Activated CD4-positive, alpha-beta T cell treated with anti-CD3 and anti-CD28 coated beads, Interleukin-2, amount 50 U/mL, for 24 hours (primary cell): ENCODE measurements around the gene FTO.
"Not testable (repeated sequence)": the region's sequence is repeated elsewhere in the genome, so short reads cannot be mapped to it uniquely, and the experiment has no call there.

ENCODE experiments used
- DNase-seq, 2 donors: peaks; one replicate each; pipeline ENCODE4 v3.0.0-alpha.2; 2020; ENCODE audit warnings: low read depth in 1 of 2, low spot score in 1 of 2

Gene FTO

GRCh38 chr16:54174201-54174600 is 470.2 kb downstream of the FTO start:
- DNase-seq, result no peak

DNA sequence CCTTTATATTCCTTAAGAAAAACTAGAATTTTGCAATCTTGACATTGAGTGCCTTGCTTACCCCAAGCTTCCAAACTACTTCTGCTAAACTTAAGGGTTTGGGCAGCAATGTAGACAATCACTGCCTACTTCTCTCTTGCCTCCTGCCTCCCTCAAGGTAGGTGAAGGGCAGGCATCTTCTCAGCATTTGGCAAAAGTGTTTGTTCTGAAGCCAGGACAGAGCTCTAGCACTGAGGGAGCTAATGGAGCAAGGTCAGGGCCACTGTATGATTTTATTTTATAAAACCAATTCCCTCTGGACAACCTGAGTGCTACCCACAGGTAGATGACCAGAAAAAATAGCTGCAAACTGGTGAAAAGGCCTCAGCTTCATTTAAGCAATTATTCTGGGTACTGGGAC is 470.8 kb downstream of the FTO start:
- DNase-seq, result no peak

DNA sequence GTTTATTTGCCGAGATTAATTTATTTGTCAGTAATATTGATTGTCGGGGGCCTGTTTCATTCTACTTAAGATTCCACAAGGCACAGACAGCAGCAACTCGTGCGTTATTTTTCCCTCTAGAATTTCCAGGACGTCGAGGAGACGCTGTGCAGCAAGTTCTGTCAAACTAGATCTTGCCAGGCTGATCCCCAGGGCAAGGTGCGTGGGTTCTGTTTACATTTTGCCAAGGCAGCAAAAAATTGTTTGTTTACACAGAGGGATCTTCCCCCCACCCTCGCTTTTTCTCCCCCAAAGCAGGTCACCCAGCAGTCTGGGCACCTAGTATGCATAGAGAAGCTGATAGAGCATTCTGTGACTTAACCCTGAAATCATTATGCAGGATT is 471.2 kb downstream of the FTO start:
- no peak for DNase-seq

GRCh38 chr16:54175552-54176375 is 471.8 kb downstream of the FTO start:
- no peak for DNase-seq

GRCh38 chr16:54176376-54176901 is 472.5 kb downstream of the FTO start:
- DNase-seq, result no peak

DNA sequence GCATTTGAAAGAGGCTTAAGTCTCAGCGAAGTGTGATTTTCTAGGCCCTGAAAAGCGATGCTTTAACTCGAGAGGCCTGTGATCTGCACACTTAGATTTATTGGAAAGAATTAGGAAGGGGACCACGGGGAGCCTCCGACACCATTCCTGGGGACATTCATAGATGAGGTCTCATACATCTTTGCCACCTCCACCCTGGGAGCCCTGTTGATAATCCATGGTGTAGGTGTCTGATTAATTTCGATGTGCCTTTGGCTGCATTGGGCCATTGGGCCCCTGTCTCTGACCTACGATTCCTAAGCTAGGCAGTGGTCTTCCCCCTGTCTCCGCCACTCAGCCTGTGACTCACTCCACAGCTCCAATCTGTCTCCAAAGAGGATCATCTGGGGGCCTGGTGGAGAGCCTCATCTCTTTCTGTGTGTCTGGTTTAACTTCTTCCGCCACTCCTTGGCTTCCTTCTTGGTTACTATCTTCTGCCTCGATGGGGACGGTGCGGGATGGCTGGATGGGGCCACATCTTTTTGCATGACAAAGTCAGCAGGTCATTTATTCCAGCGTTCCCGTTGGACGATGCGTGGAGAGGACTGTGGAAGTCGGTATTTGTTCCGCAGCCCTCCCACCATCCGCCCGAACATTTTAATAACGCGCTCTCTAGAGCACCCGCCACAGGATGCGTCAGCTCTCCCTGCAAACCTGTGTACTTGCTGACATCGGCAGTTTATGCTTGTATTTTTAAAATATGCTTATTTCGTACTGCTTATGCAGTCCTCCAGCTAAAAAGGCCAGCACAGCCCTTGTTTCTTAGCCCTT is 473.3 kb downstream of the FTO start:
- DNase-seq, result no peak

DNA sequence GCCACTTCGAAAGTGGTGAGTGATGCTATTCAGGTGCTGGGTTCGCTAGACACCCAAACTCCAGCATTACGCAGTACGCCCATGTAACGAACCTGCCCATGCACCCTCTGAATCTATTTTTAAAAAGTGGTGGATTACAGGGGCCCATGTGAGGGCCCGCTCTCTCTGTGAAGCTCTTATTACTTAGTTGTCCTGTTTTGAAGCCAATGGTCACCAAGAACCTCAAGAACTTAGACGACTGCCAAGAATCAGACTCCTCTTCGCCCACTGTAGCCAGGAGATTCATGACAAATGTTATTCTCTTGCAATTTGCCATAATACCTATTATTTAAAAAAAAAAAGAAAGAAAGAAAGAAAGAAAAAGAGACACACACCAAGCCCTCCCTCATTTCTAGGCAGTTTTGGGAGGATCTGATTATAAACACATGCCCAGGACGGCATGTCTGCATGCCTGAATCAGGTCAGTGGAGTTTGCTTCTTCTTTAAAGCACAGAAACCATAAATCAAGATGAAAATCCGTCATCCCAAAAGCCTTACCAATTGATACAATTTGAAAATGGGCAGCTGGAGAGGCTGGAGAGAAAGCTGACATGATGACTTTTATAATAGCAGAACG is 474.0 kb downstream of the FTO start:
- DNase-seq, result no peak

DNA sequence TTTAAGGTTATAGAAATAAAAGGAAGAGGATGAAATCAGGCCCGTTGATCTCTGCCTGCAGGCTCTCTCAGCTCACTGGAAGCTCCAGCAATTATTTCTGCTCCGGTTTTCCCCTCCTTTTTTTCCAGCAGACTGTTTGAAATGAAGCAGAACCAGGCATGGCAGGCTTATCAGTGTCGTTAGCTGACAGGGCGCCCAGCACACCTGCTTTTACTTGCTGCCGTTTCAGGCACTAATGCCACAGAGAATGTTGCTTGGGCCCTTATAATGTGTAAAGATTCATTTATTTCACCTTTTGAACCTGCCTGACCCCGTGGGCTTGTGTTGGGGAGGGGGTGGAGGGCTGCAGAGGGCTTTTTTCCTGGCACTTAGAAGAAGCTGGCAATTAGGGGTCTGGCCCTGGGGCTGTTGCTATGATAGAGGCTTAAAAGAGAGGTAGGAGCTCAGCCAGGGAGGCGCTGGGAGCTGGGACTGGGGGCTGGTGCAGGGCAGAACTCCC is 474.6 kb downstream of the FTO start:
- DNase-seq, result no peak

- no peak for DNase-seq
These were observed 476.7 kb downstream of the FTO start for GRCh38 chr16:54180421-54181359.

DNA sequence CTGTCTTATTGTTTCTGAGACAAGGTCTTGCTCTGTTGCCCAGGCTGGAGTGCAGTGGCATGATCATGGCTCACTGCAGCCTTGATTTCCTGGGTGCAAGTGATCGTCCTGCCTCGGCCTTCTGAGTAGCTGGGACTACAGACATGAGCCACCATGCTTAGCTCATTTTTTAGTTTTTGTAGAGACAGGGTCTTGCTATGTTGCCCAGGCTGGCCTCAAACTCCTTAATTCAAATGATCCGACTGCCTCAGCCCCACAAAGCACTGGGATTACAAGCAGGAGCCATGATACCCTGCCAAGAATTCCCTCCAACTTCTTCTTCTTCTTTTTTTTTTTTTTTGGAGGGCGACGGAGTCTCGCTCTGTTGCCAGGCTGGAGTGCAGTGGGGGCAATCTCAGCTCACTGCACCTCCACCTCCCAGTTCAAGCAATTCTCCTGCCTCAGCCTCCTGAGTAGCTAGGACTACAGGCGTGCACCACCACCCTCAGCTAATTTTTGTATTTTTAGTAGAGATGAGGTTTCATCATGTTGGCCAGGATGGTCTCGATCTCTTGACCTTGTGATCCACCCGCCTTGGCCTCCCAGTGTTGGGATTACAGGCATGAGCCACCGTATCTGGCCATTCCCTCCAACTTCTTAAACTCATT is 477.9 kb downstream of the FTO start:
- DNase-seq, result not testable (repeated sequence)

- no peak for DNase-seq
These were observed 481.1 kb downstream of the FTO start for GRCh38 chr16:54185045-54185444.

DNA sequence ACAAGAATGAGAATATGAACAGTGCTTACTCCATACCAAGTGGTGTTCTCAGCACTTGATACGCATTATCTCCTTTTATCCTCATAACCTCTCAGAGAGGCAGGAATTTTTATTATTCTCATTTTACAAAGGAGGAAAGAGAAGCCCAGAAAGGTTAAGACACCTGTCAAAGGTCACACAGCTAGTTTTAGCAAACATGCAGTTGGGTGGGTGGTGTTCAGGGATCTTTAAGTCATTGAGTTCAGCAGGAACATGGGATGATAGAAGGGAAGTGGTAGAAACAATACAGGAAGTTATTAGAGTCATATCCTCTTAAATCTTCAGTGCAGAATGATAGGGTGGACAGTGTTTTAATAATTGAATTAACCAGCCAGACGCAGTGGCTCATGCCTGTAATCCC is 487.2 kb downstream of the FTO start:
- no peak for DNase-seq

GRCh38 chr16:54191592-54191991 is 487.6 kb downstream of the FTO start:
- no peak for DNase-seq

DNA sequence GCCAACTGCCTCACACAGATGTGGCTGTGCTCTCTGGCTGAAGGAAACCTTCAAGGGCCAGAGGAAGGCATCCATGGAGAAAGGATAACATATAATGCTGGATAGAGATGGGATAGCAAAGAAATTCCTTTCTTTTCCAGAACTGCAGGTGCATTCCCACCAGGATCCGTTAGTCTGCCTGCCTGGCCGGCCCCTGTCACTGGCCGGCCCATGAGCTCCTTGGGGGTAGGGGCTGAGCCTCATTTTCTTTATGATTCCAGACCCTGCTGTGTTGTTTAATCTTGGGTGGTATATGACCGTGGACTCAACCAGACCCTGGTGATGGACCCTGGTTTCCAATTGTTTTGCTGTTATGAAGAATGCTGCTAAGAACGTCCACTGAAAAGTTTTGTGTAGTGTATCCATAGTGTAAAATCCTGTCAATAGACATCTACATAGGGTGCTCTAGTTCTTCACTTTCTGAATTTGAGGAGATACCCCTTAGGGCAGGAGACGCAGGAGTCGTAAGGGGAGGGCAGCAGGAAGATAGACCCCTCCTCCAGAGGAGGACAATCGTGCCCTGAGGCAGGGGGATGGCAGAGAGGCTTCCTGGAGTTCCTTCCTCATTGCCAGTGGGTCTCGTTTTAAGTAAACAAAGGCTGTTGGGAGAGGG is 489.2 kb downstream of the FTO start:
- no peak for DNase-seq

GRCh38 chr16:54193665-54194333 is 489.8 kb downstream of the FTO start:
- DNase-seq, result no peak

DNA sequence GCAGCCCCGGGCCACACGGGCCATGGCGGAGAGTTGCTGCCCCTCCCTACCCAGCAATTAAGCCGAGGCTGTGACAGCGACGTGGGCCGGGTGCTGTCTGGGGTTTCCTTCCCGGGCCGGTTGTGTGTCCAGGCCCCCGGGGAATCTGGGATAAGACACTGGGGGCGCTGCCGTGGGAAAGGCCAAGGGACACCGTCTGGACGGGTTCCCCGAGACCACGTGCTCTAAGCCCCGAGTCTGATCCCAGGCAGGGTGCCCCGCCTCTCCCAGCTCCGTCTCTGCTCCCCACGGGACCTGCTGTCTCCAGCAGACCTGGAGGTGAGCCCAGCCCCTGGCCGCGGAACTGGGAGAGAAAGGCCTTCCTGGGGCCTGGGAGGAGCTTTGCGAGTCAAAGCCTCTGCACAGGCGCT is 490.4 kb downstream of the FTO start:
- DNase-seq, result no peak

- no peak for DNase-seq
These were observed 493.8 kb downstream of the FTO start for GRCh38 chr16:54197758-54198157.

DNA sequence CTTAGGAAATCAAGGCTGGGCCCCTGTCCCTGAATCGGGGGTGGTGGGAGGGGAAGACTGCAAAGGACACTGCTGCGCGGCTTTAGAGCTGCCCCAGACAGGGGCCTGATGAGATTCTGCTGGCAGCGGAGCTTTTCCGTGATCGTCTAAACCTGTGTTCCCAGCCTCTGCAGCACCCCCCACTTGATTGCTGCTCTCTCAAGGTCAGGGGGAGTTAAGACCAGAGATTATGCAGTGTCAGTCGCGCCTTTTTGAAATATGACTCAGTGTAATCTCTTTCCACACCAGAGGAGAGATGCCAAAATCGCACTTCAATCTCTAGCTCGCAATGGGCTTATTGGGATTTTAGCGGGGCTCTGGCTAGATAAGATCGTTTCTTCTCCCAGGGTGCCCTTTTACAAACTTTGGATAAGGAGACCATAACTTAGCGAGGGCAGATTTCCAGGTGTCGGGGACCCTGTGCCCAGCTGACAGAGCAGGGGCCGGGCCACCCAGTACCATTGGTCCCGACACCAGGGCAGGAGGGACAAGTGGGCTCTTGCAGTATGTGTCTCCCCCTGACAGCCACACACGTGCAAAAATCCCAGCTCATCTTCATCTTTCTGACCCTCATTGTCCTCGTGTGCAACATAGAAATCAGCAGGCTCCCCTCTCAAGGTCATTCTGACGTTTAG is 495.7 kb downstream of the FTO start:
- no peak for DNase-seq
